22Rv1 (cell line): ENCODE results near the gene CDC42EP4.

Experiments used
- H3K27ac ChIP-seq: fragments of 450-650 bp; 2 replicates; pipeline ENCODE4 v1.5.1; 2017
- ZFX ChIP-seq: fragments of 450-650 bp; IDR thresholded peaks from 2 replicates; pipeline ENCODE4 v1.6.1; 2017; ENCODE audit warnings: antibody characterized with exemption, borderline replicate concordance
- TF ChIP-seq, protein P1 (sequence below): fragments of 450-650 bp; IDR thresholded peaks from 2 replicates; pipeline ENCODE4 v1.5.1; 2017; ENCODE audit warnings: mild to moderate bottlenecking

CDC42EP4 gene

DNA sequence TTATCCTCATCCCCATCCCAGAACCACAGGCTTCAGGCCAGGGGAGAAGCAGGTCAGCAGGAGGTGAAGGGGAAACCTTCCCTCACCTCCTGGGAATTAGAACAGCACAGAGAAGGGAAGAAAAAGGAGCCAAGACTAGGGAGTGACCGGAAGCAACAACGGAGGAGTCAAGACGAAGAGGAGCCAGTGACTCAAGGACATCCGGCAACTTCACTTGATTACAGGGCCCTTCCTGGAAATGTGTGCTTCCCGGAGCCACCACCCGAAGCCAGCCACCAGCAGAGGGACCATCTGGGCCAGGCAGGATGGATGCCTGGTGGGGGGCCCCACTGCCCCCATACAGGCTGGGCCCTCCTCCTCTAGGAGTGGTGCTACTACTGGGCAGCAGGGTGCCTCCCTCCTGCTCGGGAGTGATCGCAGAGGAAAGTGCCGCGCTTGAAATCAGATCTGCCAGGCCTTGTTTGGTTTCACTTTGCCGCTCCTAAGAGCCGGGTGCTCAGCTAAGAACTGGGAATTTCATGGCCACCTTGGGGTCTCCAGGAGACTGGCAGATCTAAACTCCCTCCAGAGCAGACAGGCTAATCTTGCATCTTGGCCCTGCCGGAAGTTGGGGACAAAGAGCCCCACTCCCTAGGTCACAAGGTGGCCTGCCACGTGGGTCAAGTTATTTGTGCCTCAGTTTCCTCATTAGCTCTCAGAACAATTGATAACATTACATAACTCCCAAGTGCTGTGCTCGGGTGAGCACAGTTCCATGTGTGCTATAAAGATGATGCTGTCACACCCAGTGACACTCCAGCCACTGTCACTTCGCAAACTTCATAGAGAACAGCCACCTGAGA, 6.6 kb downstream of the CDC42EP4 start:
- H3K27ac ChIP-seq, result no peak overlapping the region
- TF ChIP-seq ZFX, result no peak
- TF ChIP-seq, protein P1, sequence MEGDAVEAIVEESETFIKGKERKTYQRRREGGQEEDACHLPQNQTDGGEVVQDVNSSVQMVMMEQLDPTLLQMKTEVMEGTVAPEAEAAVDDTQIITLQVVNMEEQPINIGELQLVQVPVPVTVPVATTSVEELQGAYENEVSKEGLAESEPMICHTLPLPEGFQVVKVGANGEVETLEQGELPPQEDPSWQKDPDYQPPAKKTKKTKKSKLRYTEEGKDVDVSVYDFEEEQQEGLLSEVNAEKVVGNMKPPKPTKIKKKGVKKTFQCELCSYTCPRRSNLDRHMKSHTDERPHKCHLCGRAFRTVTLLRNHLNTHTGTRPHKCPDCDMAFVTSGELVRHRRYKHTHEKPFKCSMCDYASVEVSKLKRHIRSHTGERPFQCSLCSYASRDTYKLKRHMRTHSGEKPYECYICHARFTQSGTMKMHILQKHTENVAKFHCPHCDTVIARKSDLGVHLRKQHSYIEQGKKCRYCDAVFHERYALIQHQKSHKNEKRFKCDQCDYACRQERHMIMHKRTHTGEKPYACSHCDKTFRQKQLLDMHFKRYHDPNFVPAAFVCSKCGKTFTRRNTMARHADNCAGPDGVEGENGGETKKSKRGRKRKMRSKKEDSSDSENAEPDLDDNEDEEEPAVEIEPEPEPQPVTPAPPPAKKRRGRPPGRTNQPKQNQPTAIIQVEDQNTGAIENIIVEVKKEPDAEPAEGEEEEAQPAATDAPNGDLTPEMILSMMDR, result no peak

DNA sequence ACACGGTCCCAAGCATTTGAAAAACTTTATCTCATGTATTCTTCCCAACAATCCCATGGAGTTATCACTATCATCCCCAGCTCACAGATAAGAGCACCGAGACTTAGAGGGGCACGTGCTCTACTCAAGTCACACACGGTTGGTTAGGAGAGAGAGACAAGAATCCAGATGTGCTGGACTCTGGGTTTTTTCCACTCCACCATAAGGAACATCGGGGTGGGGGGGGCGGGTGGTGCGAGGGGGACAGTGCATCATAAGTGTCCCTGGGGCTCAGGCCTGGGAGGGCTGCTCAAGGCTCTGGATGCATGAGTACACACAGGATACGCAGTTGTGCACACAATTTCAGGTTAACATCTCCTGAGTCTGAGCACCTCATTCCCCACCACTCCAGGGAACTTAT, 7.4 kb downstream of the CDC42EP4 start:
- TF ChIP-seq ZFX, result no peak
- no peak overlapping the region for H3K27ac ChIP-seq

DNA sequence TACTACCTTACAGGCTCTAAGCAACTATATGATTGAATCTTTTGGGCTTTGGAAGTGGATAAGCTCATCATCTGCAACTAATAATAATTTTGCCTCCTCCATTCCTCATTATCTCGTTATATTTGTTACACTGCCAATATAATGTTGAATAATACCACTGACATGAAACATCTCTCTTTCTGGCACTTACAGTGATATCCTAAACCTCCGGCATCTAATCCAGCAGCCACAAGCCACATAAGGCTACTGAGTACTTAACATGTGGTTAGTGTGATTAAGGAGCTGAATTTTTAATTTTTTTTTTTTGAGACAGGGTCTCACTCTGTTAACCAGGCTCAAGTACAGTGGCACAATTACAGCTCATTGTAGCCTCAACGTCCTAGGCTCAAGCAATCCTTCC, 9.6 kb downstream of the CDC42EP4 start:
- TF ChIP-seq, protein P1, result no peak
- TF ChIP-seq ZFX, result no peak
- no peak overlapping the region for H3K27ac ChIP-seq

GRCh38 chr17:73301369-73301768, 10.4 kb downstream of the CDC42EP4 start:
- H3K27ac ChIP-seq, result no peak overlapping the region

GRCh38 chr17:73300392-73300791, 11.4 kb downstream of the CDC42EP4 start:
- H3K27ac ChIP-seq, result no peak overlapping the region
- TF ChIP-seq, protein P1, result no peak
- no peak for TF ChIP-seq ZFX

More at GRCh38 chr17:73301369-73301768, 10.4 kb downstream of the CDC42EP4 start:
- TF ChIP-seq, protein P1, result no peak
- TF ChIP-seq ZFX, result no peak

- TF ChIP-seq ZFX, result no peak
- TF ChIP-seq, protein P1, result no peak
- H3K27ac ChIP-seq, result no peak overlapping the region
These were observed 13.6 kb downstream of the CDC42EP4 start for GRCh38 chr17:73297934-73298861.

GRCh38 chr17:73293480-73293911, 18.3 kb downstream of the CDC42EP4 start:
- H3K27ac ChIP-seq, result no peak overlapping the region
- TF ChIP-seq, protein P1, result no peak
- TF ChIP-seq ZFX, result no peak
